T-cell (primary cell): ENCODE data around the gene BRF1. TPM values are rescaled to one million over a fixed set of nuclear protein-coding genes. Genes with fewer than 3 reads are reported as not detected.

Experiments
- ATAC-seq, 4 experiments: fragments of 200-7000 bp in 3 of 4; fragments of 150-1000 bp in 1 of 4; cut with Tn5 transposase; replicated peaks in 1 of 4; 1 replicate in 3 of 4; 2 replicates in 1 of 4; pipeline ENCODE4 v1.10.0; 2021; ENCODE audit warnings: moderate library complexity in 3 of 4, mild to moderate bottlenecking in 2 of 4, moderate number of reproducible peaks in 1 of 4
- CTCF ChIA-PET, 2 donors: fragments of 300-600 bp; sonication (Branson Sonifier 250); formaldehyde crosslinking; loops; one replicate each; lab custom pipeline; 2022; ENCODE audit warnings: antibody characterized with exemption in 2 of 2; lab: Charles Lee
- POLR2A ChIA-PET, 2 donors: fragments of 300-600 bp; sonication (Branson Sonifier 250); formaldehyde crosslinking; loops; one replicate each; lab custom pipeline; 2022; ENCODE audit warnings: antibody characterized with exemption in 2 of 2; lab: Charles Lee
- DNase-seq, 35 experiments: peaks; one replicate each; pipeline versions ENCODE4 v3.0.0 to v3.0.0-alpha.2; 2013 to 2023
- H3K27ac ChIP-seq: one replicate; pipeline ENCODE4 v1.5.1; 2013; ENCODE audit warnings: low read length
- H3K27me3 ChIP-seq, 2 experiments: replicated peaks in 1 of 2; 1 replicate in 1 of 2; 2 replicates in 1 of 2; pipeline versions ENCODE4 v1.6.1 to v1.7.0; 2013; ENCODE audit warnings: low read length in 1 of 2, mixed read lengths in 1 of 2; ENCODE audit not compliant: control insufficient read depth in 2 of 2, insufficient read depth in 2 of 2; ENCODE audit errors: extremely low read depth in 1 of 2
- H3K36me3 ChIP-seq, 2 donors: 1 replicate in 1 of 2; 2 replicates in 1 of 2; pipeline versions ENCODE4 v1.6.1 to v1.7.0; 2013; ENCODE audit warnings: low read length in 1 of 2; ENCODE audit not compliant: control insufficient read depth in 2 of 2, insufficient read depth in 1 of 2; ENCODE audit errors: extremely low read depth in 1 of 2
- H3K4me1 ChIP-seq, 2 experiments: 1 replicate in 1 of 2; 2 replicates in 1 of 2; pipeline versions ENCODE4 v1.6.1 to v1.7.0; 2013; ENCODE audit warnings: low read length in 2 of 2, mixed read lengths in 1 of 2; ENCODE audit not compliant: insufficient read depth in 2 of 2, control insufficient read depth in 1 of 2; ENCODE audit errors: extremely low read depth in 1 of 2
- H3K4me3 ChIP-seq, 2 donors: 1 replicate in 1 of 2; 2 replicates in 1 of 2; pipeline versions ENCODE4 v1.5.1 to v1.7.0; 2013; ENCODE audit warnings: mild to moderate bottlenecking in 2 of 2, low read length in 1 of 2, moderate library complexity in 1 of 2; ENCODE audit not compliant: control insufficient read depth in 1 of 2; ENCODE audit errors: extremely low read depth in 1 of 2
- H3K9me3 ChIP-seq: 2 replicates; pipeline ENCODE4 v1.7.0; 2013
- H3K27ac Mint-ChIP-seq, 2 donors: one replicate each; pipeline ENCODE4 v1.8.0; 2020 to 2021; ENCODE audit warnings: mild to moderate bottlenecking in 2 of 2, mixed read lengths in 2 of 2
- H3K27me3 Mint-ChIP-seq, 2 donors: one replicate each; pipeline ENCODE4 v1.8.0; 2021 to 2022; ENCODE audit warnings: mixed read lengths in 2 of 2
- H3K36me3 Mint-ChIP-seq: one replicate; pipeline ENCODE4 v1.8.0; 2021; ENCODE audit warnings: mixed read lengths
- H3K4me1 Mint-ChIP-seq, 3 donors: one replicate each; pipeline ENCODE4 v1.8.0; 2020 to 2022; ENCODE audit warnings: mixed read lengths in 3 of 3, mild to moderate bottlenecking in 1 of 3
- H3K4me3 Mint-ChIP-seq, 3 donors: one replicate each; pipeline ENCODE4 v1.8.0; 2020 to 2022; ENCODE audit warnings: mild to moderate bottlenecking in 3 of 3, mixed read lengths in 3 of 3, moderate library complexity in 3 of 3
- H3K9me3 Mint-ChIP-seq, 3 donors: one replicate each; pipeline ENCODE4 v1.8.0; 2020 to 2022; ENCODE audit warnings: mixed read lengths in 3 of 3
- WGBS: methylation state at CpG from one replicate; pipeline ENCODE4 v1.1.5; 2013; ENCODE audit warnings: missing lambda C conversion rate; ENCODE audit not compliant: insufficient coverage; 5-methylcytosine and 5-hydroxymethylcytosine counted together
- total RNA-seq, 35 experiments: library from RNA in 6 of 35; stranded (reverse) in 6 of 35; fragments of 120-200 nt in 1 of 35; gene quantifications; one replicate each; pipeline versions ENCODE4 v1.2.1 to v1.2.4 and lab custom pipeline; 2013 to 2026

The BRF1 gene
- total RNA-seq, 5 donors from 2014 or later (not counting 1 experiment from before 2014, with no cell fraction given) = 57.7 to 70.5 (median 66.5) TPM

- H3K27ac ChIP-seq = no peak overlapping the region
- no peaks in the 10 kb centered on the region for H3K4me1 ChIP-seq
- DNase-seq = no peak
- H3K27me3 ChIP-seq = no peaks in the 10 kb centered on the region
- Mint-ChIP-seq H3K9me3 (no peaks in the 10 kb centered on the region), H3K4me1 (no peaks in the 10 kb centered on the region), H3K4me3 (no peak overlapping the region), H3K36me3 (peaks cover 27% of the 10 kb centered on the region), H3K27ac (no peak overlapping the region), H3K27me3 (no peaks in the 10 kb centered on the region)
- no peak for ATAC-seq
- POLR2A ChIA-PET = no interaction called here
- H3K9me3 ChIP-seq = no peaks in the 10 kb centered on the region
- peaks cover 17 to 33% of the 10 kb centered on the region in 2 donors for H3K36me3 ChIP-seq
- H3K4me3 ChIP-seq = no peak overlapping the region
- 88% methylated on average over 9 of the region's 10 CpGs for WGBS
- CTCF ChIA-PET = no interaction called here
These were observed 74.6 kb downstream of the BRF1 start for GRCh38 chr14:105226198-105226597.

- Histone ChIP-seq H3K4me1 (no peaks in the 10 kb centered on the region), H3K36me3 (peaks cover 22 to 45% of the 10 kb centered on the region in 2 donors), H3K27ac (no peak overlapping the region), H3K4me3 (no peak overlapping the region), H3K9me3 (no peaks in the 10 kb centered on the region), H3K27me3 (no peaks in the 10 kb centered on the region)
- POLR2A ChIA-PET = interaction anchor here in 1 of 2 donors (0.6 kb wide), 1 partner anchor 284 kb away, joined by 3 read pairs; no protein-coding TSS in a partner anchor
- CTCF ChIA-PET = interaction anchor here in 1 of 2 donors (0.9 kb wide), 1 partner anchor 171 kb away, joined by 3 read pairs; no protein-coding TSS in a partner anchor
- Mint-ChIP-seq H3K4me1 (no peaks in the 10 kb centered on the region), H3K9me3 (no peaks in the 10 kb centered on the region), H3K27me3 (no peaks in the 10 kb centered on the region), H3K36me3 (peaks cover 32% of the 10 kb centered on the region), H3K4me3 (no peak overlapping the region), H3K27ac (no peak overlapping the region)
- WGBS = 96% methylated on average over 11 of the region's 11 CpGs
- DNase-seq = no peak
- ATAC-seq = no peak
These were observed 75.8 kb downstream of the BRF1 start for GRCh38 chr14:105224845-105225570.

DNA sequence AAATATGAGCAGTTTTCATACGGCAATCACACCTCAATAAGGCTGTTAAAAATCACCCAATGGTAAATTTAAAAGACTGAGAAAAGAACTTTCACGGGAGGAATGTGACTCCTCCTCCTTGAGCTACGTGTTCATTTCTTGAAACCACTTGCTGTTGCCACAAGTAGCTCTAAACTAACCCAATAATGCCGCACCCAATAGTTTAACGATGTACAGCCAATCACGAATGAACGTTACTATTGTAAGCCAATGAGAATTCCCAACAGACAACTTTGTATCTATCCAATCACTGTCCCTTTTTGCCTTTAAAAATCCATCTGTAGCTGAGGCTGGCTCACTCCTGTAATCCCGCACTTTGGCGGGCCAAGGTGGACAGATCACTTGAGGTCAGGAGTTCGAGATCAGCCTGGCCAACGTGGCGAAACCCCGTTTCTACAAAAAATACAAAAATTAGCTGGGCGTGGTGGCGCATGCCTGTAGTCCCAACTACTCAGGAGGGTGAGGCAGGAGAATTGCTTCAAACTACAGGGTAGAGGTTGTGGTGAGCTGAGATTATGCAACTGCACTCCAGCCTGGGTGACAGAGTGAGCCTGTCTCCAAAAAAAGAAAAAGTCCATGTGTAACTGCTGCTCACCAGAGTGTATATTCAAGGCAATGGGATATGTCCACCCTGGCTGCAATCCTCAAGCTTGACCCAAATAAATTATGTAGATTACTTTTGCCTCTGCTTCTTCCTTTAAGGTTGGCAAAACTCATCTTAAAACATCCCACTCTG, 76.8 kb downstream of the BRF1 start:
- no peaks in the 10 kb centered on the region for H3K9me3 ChIP-seq
- H3K27me3 ChIP-seq = no peaks in the 10 kb centered on the region
- H3K36me3 ChIP-seq = peaks cover 24 to 55% of the 10 kb centered on the region in 2 donors
- H3K4me3 ChIP-seq = no peak overlapping the region
- Mint-ChIP-seq H3K36me3 (peaks cover 39% of the 10 kb centered on the region), H3K27me3 (no peaks in the 10 kb centered on the region), H3K9me3 (no peaks in the 10 kb centered on the region), H3K27ac (no peak overlapping the region), H3K4me3 (no peak overlapping the region), H3K4me1 (no peaks in the 10 kb centered on the region)
- no peaks in the 10 kb centered on the region for H3K4me1 ChIP-seq
- ChIA-PET CTCF (interaction anchor here in 1 of 2 donors (0.9 kb wide), 1 partner anchor 170 kb away, joined by 3 read pairs; no protein-coding TSS in a partner anchor), POLR2A (interaction anchor here in 1 of 2 donors (0.6 kb wide), 1 partner anchor 68 kb away, joined by 3 read pairs; no protein-coding TSS in a partner anchor)
- DNase-seq (no peak), ATAC-seq (no peak)
- 96% methylated on average over 12 of the region's 15 CpGs for WGBS
- H3K27ac ChIP-seq = no peak overlapping the region

GRCh38 chr14:105223260-105223659, 77.5 kb downstream of the BRF1 start:
- Mint-ChIP-seq H3K27ac (no peak overlapping the region), H3K36me3 (peaks cover 43% of the 10 kb centered on the region), H3K9me3 (no peaks in the 10 kb centered on the region), H3K4me3 (no peak overlapping the region), H3K4me1 (no peaks in the 10 kb centered on the region), H3K27me3 (no peaks in the 10 kb centered on the region)
- WGBS = 98% methylated on average over 13 of the region's 16 CpGs
- no peak overlapping the region for H3K27ac ChIP-seq
- no peaks in the 10 kb centered on the region for H3K9me3 ChIP-seq
- no peak overlapping the region for H3K4me3 ChIP-seq
- no peaks in the 10 kb centered on the region for H3K27me3 ChIP-seq
- CTCF ChIA-PET = no interaction called here
- ATAC-seq = no peak
- H3K4me1 ChIP-seq = no peaks in the 10 kb centered on the region
- POLR2A ChIA-PET = interaction anchor here in 1 of 2 donors (0.6 kb wide), 1 partner anchor 69 kb away, joined by 3 read pairs; no protein-coding TSS in a partner anchor
- no peak for DNase-seq
- H3K36me3 ChIP-seq = peaks cover 28 to 59% of the 10 kb centered on the region in 2 donors

- ATAC-seq = no peak
- Histone ChIP-seq H3K9me3 (no peaks in the 10 kb centered on the region), H3K27ac (no peak overlapping the region), H3K27me3 (no peaks in the 10 kb centered on the region), H3K4me3 (no peak overlapping the region), H3K4me1 (no peaks in the 10 kb centered on the region), H3K36me3 (peaks cover 32 to 72% of the 10 kb centered on the region in 2 donors)
- Mint-ChIP-seq H3K9me3 (no peaks in the 10 kb centered on the region), H3K27me3 (no peaks in the 10 kb centered on the region), H3K36me3 (peaks cover 43% of the 10 kb centered on the region), H3K4me1 (no peaks in the 10 kb centered on the region), H3K27ac (no peak overlapping the region), H3K4me3 (no peak overlapping the region)
- WGBS = 98% methylated on average over 22 of the region's 27 CpGs
- ChIA-PET POLR2A (no interaction called here), CTCF (interaction anchor here in 1 of 2 donors (0.6 kb wide), 1 partner anchor 956 kb away, joined by 3 read pairs; no protein-coding TSS in a partner anchor)
- no peak for DNase-seq
These were observed 79.1 kb downstream of the BRF1 start for GRCh38 chr14:105221598-105222178.
